H7 (cell line): ENCODE data around the gene C22orf23. TPM values are rescaled to one million over a fixed set of nuclear protein-coding genes. Genes with fewer than 3 reads are reported as not detected.
"Not testable (repeated sequence)": the region's sequence is repeated elsewhere in the genome, so short reads cannot be mapped to it uniquely, and the experiment has no call there.

Experiments
- DNase-seq: peaks from one replicate; pipeline ENCODE4 v3.0.0; 2012
- H3K27me3 ChIP-seq: 2 replicates; pipeline ENCODE4 v1.6.0; 2011; ENCODE audit warnings: mild to moderate bottlenecking, low read length; ENCODE audit not compliant: control insufficient read depth, insufficient read depth
- H3K36me3 ChIP-seq: replicated peaks from 2 replicates; pipeline ENCODE4 v1.5.1; 2011; ENCODE audit warnings: low read length; ENCODE audit not compliant: control insufficient read depth, insufficient read depth
- H3K4me3 ChIP-seq: 2 replicates; pipeline ENCODE4 v1.5.1; 2011; ENCODE audit warnings: low read depth, mild to moderate bottlenecking, control low read depth, low read length, moderate library complexity; ENCODE audit not compliant: insufficient read depth
- total RNA-seq: library from RNA; depleted of rRNA; stranded (reverse); fragments of >200 nt; shearing (Covaris generic); gene quantifications from 2 replicates; pipeline ENCODE4 v1.2.3, GENCODE V29; 2014

C22orf23 gene
- total RNA-seq, 1 experiment from 2014 or later: 0.28 TPM

GRCh38 chr22:37972527-37972926, 19.1 kb upstream of the C22orf23 start:
- no peak for DNase-seq
- Histone ChIP-seq H3K36me3 (no peaks in the 10 kb centered on the region; the same call in none of the 2 replicates), H3K27me3 (no peaks in the 10 kb centered on the region), H3K4me3 (no peak overlapping the region)

DNA sequence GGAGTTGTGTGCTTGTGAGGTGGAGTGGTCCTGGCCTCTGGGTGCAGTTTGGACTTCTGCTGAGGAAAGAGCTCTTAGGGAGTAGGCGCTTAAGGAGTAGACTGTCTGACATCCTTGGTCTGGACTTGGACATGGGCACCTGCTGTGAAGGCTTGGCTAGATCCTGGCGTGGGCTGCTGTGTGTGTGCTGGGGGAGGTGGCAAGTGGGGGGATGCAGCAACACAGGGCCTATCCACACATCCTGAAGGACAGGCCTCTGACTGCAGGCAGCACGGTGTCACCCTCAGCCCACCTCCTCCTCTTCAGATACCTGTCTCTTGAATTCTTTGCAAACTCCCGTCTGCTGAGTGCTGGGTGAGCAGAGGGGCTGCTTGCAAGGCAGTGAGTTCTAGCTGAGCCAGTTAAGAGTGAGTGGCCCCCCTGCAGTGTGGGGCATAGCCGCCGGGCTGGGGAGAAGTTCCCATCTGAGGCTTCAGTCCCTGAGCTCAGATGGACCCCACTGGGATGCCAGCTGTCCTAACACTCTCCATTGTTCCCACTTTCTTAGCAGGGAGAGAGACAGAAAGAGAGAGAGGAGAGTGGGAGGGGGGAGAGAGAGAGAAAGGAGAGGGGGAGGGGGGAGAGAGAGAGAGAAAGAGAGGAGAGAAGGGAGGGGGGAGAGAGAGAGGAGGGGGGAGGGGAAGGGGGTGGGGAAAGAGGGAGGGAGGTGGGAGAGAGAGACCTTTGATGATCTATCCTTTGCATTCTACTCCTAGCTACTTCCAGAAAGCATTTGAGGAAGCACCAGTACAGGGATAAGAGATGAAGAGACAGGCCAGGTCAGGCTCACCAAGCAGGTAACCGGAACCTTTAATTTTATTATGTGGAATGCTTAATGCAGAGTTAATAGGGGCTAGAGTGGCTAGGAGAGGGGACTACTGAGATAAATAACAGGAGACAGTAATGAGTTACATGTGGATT, 18.4 kb upstream of the C22orf23 start:
- Histone ChIP-seq H3K36me3 (peaks cover 7% of the 10 kb centered on the region), H3K27me3 (no peaks in the 10 kb centered on the region), H3K4me3 (no peak overlapping the region)
- DNase-seq: peak; percentile 87

- Histone ChIP-seq H3K36me3 (peaks cover 8% of the 10 kb centered on the region), H3K27me3 (no peaks in the 10 kb centered on the region), H3K4me3 (no peak overlapping the region)
- DNase-seq: peak; percentile 37
These were observed 17.5 kb upstream of the C22orf23 start for GRCh38 chr22:37970864-37971263.

DNA sequence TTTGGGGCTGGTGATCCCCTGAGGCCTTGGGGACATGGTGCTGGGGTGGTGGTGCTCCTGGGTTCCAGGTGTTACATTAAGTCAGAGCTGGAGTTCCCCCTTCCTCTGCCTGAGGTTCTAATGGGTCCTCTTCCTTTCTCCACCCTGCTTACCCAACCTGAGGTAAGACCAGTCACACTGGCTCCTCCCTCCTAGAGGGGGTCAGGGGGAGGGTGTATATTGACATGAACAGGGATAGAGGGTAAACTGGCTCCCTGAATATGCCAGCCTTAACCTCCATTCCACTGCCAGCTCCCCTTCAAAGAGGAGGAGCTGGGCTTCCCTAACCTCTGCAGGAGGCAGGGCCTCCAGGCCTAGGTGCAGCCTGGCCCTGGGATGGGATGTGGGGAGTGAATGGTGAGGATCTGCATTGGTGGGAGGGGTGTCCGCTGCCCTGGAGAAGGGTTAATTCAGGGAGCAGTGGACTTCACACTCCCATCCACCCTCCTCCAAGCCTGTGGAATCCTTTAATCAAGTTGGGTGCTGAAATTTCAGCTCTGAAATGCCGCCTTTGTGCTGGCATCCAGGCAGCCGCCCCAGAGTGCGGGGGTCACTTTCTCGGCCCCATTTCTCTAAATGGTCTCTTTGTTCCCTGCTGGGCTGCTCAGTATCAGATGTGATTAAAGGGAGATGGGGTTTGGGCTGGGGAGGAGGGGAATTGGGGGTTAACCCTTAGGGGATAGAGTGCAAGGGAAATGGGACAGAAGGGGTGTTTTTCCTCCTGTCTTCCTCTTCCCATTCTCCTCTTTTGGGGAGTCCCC, 15.3 kb upstream of the C22orf23 start:
- Histone ChIP-seq H3K4me3 (no peak overlapping the region), H3K27me3 (no peaks in the 10 kb centered on the region), H3K36me3 (peaks cover 8% of the 10 kb centered on the region)
- no peak for DNase-seq

- Histone ChIP-seq H3K36me3 (peaks cover 8% of the 10 kb centered on the region), H3K4me3 (no peak overlapping the region), H3K27me3 (no peaks in the 10 kb centered on the region)
- DNase-seq: no peak
These were observed 14.4 kb upstream of the C22orf23 start for GRCh38 chr22:37967637-37968451.

GRCh38 chr22:37967147-37967546, 13.7 kb upstream of the C22orf23 start:
- DNase-seq: no peak
- H3K36me3 ChIP-seq: peaks cover 11% of the 10 kb centered on the region
- no peaks in the 10 kb centered on the region for H3K27me3 ChIP-seq
- H3K4me3 ChIP-seq: no peak overlapping the region

- Histone ChIP-seq H3K27me3 (no peaks in the 10 kb centered on the region), H3K36me3 (peaks cover 20% of the 10 kb centered on the region), H3K4me3 (no peak overlapping the region)
- no peak for DNase-seq
These were observed 12.7 kb upstream of the C22orf23 start for GRCh38 chr22:37965940-37966664.

GRCh38 chr22:37961062-37961461, 7.7 kb upstream of the C22orf23 start:
- no peak overlapping the region for H3K4me3 ChIP-seq
- H3K27me3 ChIP-seq: no peaks in the 10 kb centered on the region
- DNase-seq: no peak
- peaks cover 39% of the 10 kb centered on the region for H3K36me3 ChIP-seq

- Histone ChIP-seq H3K27me3 (no peaks in the 10 kb centered on the region), H3K36me3 (peaks cover 39% of the 10 kb centered on the region)
These were observed 5.9 kb upstream of the C22orf23 start for GRCh38 chr22:37959231-37959825.

GRCh38 chr22:37957232-37957631, 3.8 kb upstream of the C22orf23 start:
- H3K27me3 ChIP-seq: peaks cover 8% of the 10 kb centered on the region; the same call in 1 of the 2 replicates
- no peak overlapping the region for H3K4me3 ChIP-seq
- peaks cover 38% of the 10 kb centered on the region for H3K36me3 ChIP-seq
- no peak for DNase-seq

More at GRCh38 chr22:37959231-37959825, 5.9 kb upstream of the C22orf23 start:
- H3K4me3 ChIP-seq: no peak overlapping the region
- DNase-seq: no peak

- H3K4me3 ChIP-seq, DNase-seq: not testable (repeated sequence)
- Histone ChIP-seq H3K27me3 (peaks cover 10% of the 10 kb centered on the region; the same call in 1 of the 2 replicates), H3K36me3 (peaks cover 26% of the 10 kb centered on the region)
These were observed 2.5 kb upstream of the C22orf23 start for GRCh38 chr22:37955825-37956397.

DNA sequence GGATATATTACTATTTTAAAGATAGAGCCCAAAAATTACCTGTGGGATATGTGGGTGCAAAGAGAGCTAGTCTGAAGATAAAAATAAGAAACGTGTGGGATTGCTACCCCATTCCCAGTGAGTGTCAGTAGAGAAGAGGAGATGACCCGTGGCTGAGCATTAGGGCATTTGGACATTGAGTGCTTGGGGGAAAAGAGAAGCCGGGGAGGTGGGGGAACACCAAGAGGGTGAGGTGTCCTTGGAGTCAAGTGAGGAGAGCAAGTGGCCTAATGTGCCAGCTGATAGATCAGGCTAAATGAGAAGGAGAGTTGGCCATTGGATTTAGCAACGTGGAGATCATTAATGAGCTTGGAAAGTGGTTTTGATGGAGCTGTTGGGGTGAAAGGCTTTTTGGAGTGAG, 1.3 kb upstream of the C22orf23 start:
- H3K4me3 ChIP-seq: peak overlapping the region; percentile 4; the same call in 1 of the 2 replicates
- peaks cover 24% of the 10 kb centered on the region for H3K36me3 ChIP-seq
- peak; percentile 20 for DNase-seq
- H3K27me3 ChIP-seq: peaks cover 10% of the 10 kb centered on the region; the same call in 1 of the 2 replicates

GRCh38 chr22:37953062-37953436, 352 bp downstream of the C22orf23 start:
- DNase-seq: peak; percentile 62

More at GRCh38 chr22:37953062-37953436, 352 bp downstream of the C22orf23 start:
- Histone ChIP-seq H3K4me3 (peak overlapping the region; percentile 96), H3K27me3 (peaks cover 10% of the 10 kb centered on the region; the same call in 1 of the 2 replicates), H3K36me3 (peaks cover 12% of the 10 kb centered on the region)
